ENCODE results near the gene CES4A. TPM values are rescaled to one million over a fixed set of nuclear protein-coding genes. Genes with fewer than 3 reads are reported as not detected.

CES4A gene
- total and polyA plus RNA-seq, 2 donors = 2.1 to 14.6 TPM

DNA sequence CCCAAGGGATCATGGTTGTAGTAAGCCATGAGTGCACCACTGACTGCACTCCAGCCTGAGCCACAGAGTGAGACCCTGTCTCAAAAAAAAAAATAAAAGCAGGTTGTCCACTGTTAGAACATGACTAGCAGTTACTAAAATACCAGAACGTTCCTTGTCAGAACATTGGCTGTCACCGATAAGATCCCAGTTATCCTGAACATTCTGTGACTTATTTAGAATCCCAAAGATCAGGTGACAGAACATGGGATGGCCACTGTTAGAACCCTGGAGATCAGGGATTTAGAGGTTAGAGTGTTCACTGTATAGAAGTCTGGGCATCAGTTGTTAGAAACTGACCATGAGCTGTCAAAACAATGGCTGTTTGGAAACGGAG, 8.6 kb downstream of the CES4A start:
- 82% methylated on average over 3 of the region's 3 CpGs for WGBS
- H3K4me3 ChIP-seq (ENCODE audit: low read length in 2 of 2) = no peak overlapping the region
- H3K4me1 ChIP-seq (ENCODE audit: control insufficient read depth in 2 of 2, insufficient read depth in 2 of 2, low read length in 2 of 2) = peaks cover 7 to 8% of the 10 kb centered on the region in 2 donors
- DNase-seq (ENCODE audit: low read depth in 6 of 9, low spot score in 9 of 9) = no peak
- peaks cover 0 to 1% of the 10 kb centered on the region in 2 donors for H3K9me3 ChIP-seq (ENCODE audit: control insufficient read depth in 2 of 2, insufficient read depth in 1 of 2, low read length in 1 of 2)
- peaks cover 3 to 40% of the 10 kb centered on the region in 2 donors for H3K27me3 ChIP-seq (ENCODE audit: control insufficient read depth in 2 of 2, insufficient read depth in 1 of 2, low read length in 1 of 2)
- H3K36me3 ChIP-seq (ENCODE audit: control insufficient read depth in 2 of 2, insufficient read depth in 2 of 2, low read length in 1 of 2) = no peaks in the 10 kb centered on the region
- H3K27ac ChIP-seq (ENCODE audit: low read depth in 1 of 2, low read length in 1 of 2) = no peak overlapping the region

DNA sequence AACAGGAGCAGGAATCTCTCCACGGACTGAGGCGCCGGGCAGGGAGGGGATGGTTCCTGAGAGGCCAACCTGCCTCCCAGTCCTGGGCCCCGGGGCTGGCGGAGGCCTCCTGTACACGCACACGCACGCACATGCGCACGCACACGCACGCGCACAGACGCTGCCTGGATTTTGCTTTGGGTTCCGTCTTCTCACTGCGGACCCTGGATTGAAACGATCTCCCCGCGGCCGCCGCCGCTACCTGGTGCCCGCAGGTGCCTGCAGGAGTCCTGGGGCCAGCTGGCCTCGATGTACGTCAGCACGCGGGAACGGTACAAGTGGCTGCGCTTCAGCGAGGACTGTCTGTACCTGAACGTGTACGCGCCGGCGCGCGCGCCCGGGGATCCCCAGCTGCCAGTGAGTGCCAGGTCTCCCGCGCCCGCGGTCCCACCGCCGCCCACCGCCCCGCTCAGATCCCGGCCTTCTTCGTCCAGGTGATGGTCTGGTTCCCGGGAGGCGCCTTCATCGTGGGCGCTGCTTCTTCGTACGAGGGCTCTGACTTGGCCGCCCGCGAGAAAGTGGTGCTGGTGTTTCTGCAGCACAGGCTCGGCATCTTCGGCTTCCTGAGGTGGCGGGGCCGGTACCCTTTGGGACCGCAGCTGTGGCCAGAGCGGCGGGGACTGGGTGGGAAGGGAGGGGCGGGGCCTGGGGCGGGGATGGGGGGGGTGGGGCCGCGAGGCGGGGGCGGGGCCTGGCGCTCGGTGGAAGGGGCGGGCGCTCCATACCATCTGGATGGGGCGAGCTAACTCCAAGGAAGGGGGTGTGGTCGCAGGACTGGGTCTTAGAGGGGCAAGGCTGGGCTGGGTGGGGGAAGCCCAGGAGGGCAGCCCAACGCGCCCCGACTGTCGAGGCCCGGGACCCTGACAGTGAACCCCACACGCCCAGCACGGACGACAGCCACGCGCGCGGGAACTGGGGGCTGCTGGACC, 12.3 kb downstream of the CES4A start:
- 9% methylated on average over 89 of the region's 89 CpGs for WGBS
- peak in 6 of 9 donors; percentile 13 to 51 (median 26) for DNase-seq (ENCODE audit: low read depth in 6 of 9, low spot score in 9 of 9)
- Histone ChIP-seq H3K27me3 (ENCODE audit: control insufficient read depth in 2 of 2, insufficient read depth in 1 of 2, low read length in 1 of 2) (peaks cover 3 to 47% of the 10 kb centered on the region in 2 donors), H3K4me1 (ENCODE audit: control insufficient read depth in 2 of 2, insufficient read depth in 2 of 2, low read length in 2 of 2) (peaks cover 7 to 8% of the 10 kb centered on the region in 2 donors), H3K36me3 (ENCODE audit: control insufficient read depth in 2 of 2, insufficient read depth in 2 of 2, low read length in 1 of 2) (no peaks in the 10 kb centered on the region), H3K27ac (ENCODE audit: low read depth in 1 of 2, low read length in 1 of 2) (peak overlapping the region in 1 of 2 donors; percentile 48), H3K4me3 (ENCODE audit: low read length in 2 of 2) (peak overlapping the region; percentile 40 to 53), H3K9me3 (ENCODE audit: control insufficient read depth in 2 of 2, insufficient read depth in 1 of 2, low read length in 1 of 2) (peaks cover 0 to 1% of the 10 kb centered on the region in 2 donors)

GRCh38 chr16:67001726-67002125, 13.3 kb downstream of the CES4A start:
- DNase-seq (ENCODE audit: low read depth in 6 of 9, low spot score in 9 of 9) = no peak
- H3K36me3 ChIP-seq (ENCODE audit: control insufficient read depth in 2 of 2, insufficient read depth in 2 of 2, low read length in 1 of 2) = no peaks in the 10 kb centered on the region
- H3K9me3 ChIP-seq (ENCODE audit: control insufficient read depth in 2 of 2, insufficient read depth in 1 of 2, low read length in 1 of 2) = peaks cover 0 to 1% of the 10 kb centered on the region in 2 donors
- H3K27ac ChIP-seq (ENCODE audit: low read depth in 1 of 2, low read length in 1 of 2) = no peak overlapping the region
- 97% methylated on average over 3 of the region's 3 CpGs for WGBS
- peaks cover 3 to 47% of the 10 kb centered on the region in 2 donors for H3K27me3 ChIP-seq (ENCODE audit: control insufficient read depth in 2 of 2, insufficient read depth in 1 of 2, low read length in 1 of 2)
- H3K4me3 ChIP-seq (ENCODE audit: low read length in 2 of 2) = no peak overlapping the region
- H3K4me1 ChIP-seq (ENCODE audit: control insufficient read depth in 2 of 2, insufficient read depth in 2 of 2, low read length in 2 of 2) = peaks cover 7 to 8% of the 10 kb centered on the region in 2 donors

DNA sequence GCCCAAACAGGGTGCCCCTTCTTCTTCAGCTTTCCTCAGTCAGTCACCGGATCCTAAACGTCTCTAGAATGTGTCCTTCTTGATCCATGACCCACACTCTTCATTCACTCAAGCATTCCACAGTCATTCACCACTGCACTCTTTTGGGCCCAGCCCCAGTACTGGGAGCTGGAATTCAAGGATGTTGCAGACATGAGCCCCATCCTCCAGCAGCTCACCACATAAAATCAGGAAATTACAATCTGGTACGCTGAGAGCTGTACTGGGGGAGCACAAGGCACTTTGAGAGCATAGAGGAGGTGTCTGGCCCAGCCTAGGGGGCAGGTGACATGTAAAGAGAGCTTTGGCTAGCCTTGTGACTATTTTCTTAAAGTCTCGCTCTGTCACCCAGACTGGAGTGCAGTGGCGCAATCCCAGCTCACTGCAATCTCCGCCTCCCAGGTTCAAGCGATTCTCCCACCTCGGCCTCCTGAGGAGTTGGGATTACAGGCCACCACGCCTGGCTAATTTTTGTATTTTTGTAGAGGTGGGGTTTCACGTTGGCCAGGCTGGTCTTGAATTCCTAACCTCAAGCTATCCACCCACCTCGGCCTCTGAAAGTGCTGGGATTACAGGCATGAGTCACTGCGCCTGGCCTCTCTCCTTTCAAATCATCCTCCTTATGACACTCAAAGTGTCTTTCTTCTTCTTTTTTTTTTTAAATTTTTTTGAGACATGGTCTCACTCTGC, 18.7 kb downstream of the CES4A start:
- H3K27me3 ChIP-seq (ENCODE audit: control insufficient read depth in 2 of 2, insufficient read depth in 1 of 2, low read length in 1 of 2) = peaks cover 2 to 12% of the 10 kb centered on the region in 2 donors
- H3K36me3 ChIP-seq (ENCODE audit: control insufficient read depth in 2 of 2, insufficient read depth in 2 of 2, low read length in 1 of 2) = no peaks in the 10 kb centered on the region
- H3K4me1 ChIP-seq (ENCODE audit: control insufficient read depth in 2 of 2, insufficient read depth in 2 of 2, low read length in 2 of 2) = no peaks in the 10 kb centered on the region
- 93% methylated on average over 12 of the region's 12 CpGs for WGBS
- H3K27ac ChIP-seq (ENCODE audit: low read depth in 1 of 2, low read length in 1 of 2) = no peak overlapping the region
- DNase-seq (ENCODE audit: low read depth in 6 of 9, low spot score in 9 of 9) = no peak
- H3K9me3 ChIP-seq (ENCODE audit: control insufficient read depth in 2 of 2, insufficient read depth in 1 of 2, low read length in 1 of 2) = no peaks in the 10 kb centered on the region
- no peak overlapping the region for H3K4me3 ChIP-seq (ENCODE audit: low read length in 2 of 2)

- Histone ChIP-seq H3K27me3 (ENCODE audit: control insufficient read depth in 2 of 2, insufficient read depth in 1 of 2, low read length in 1 of 2) (peaks cover 10 to 16% of the 10 kb centered on the region in 2 donors), H3K9me3 (ENCODE audit: control insufficient read depth in 2 of 2, insufficient read depth in 1 of 2, low read length in 1 of 2) (peaks cover 0 to 8% of the 10 kb centered on the region in 2 donors), H3K4me1 (ENCODE audit: control insufficient read depth in 2 of 2, insufficient read depth in 2 of 2, low read length in 2 of 2) (peaks cover 9% of the 10 kb centered on the region in 2 donors), H3K27ac (ENCODE audit: low read depth in 1 of 2, low read length in 1 of 2) (no peak overlapping the region), H3K36me3 (ENCODE audit: control insufficient read depth in 2 of 2, insufficient read depth in 2 of 2, low read length in 1 of 2) (no peaks in the 10 kb centered on the region), H3K4me3 (ENCODE audit: low read length in 2 of 2) (no peak overlapping the region)
- WGBS = 89% methylated on average over 1 of the region's 1 CpG
- no peak for DNase-seq (ENCODE audit: low read depth in 6 of 9, low spot score in 9 of 9)
Measured at GRCh38 chr16:67009158-67009557, 20.8 kb downstream of the CES4A start.

GRCh38 chr16:67011274-67011673, 22.9 kb downstream of the CES4A start:
- H3K9me3 ChIP-seq (ENCODE audit: control insufficient read depth in 2 of 2, insufficient read depth in 1 of 2, low read length in 1 of 2) = peaks cover 0 to 8% of the 10 kb centered on the region in 2 donors
- no peak for DNase-seq (ENCODE audit: low read depth in 6 of 9, low spot score in 9 of 9)
- no peak overlapping the region for H3K4me3 ChIP-seq (ENCODE audit: low read length in 2 of 2)
- no peak overlapping the region for H3K27ac ChIP-seq (ENCODE audit: low read depth in 1 of 2, low read length in 1 of 2)
- 95% methylated on average over 2 of the region's 2 CpGs for WGBS
- no peaks in the 10 kb centered on the region for H3K36me3 ChIP-seq (ENCODE audit: control insufficient read depth in 2 of 2, insufficient read depth in 2 of 2, low read length in 1 of 2)
- H3K4me1 ChIP-seq (ENCODE audit: control insufficient read depth in 2 of 2, insufficient read depth in 2 of 2, low read length in 2 of 2) = peaks cover 14 to 15% of the 10 kb centered on the region in 2 donors
- peaks cover 14 to 33% of the 10 kb centered on the region in 2 donors for H3K27me3 ChIP-seq (ENCODE audit: control insufficient read depth in 2 of 2, insufficient read depth in 1 of 2, low read length in 1 of 2)

DNA sequence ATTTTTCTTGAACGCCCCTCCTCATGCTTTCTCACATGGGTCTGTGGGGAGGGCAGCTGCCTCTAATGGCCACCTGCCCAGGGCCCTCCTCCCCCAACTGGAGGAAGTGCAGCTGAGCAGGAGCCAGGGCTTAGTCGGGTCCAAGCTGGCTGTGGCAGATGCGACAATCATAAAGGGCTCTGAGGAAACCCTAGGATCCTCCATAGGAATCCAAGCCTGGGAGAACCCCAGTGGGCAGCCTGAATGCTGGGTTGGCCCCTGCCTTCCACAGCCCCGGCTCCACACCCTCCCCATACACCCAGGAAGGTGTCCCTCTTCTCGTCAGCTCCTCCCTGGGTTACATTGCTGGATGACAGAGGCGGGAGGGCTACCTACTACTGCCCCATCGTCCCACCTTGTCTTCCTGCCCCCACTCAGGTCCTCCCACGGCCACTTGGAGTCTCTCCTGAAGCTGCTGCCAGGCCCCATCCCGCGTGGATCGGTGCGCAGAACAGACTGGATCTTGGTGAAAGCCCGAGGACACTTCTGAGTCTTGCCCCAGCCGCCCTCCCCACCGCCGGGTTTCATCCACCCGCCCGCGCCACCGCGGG, 24.9 kb downstream of the CES4A start:
- Histone ChIP-seq H3K27me3 (ENCODE audit: control insufficient read depth in 2 of 2, insufficient read depth in 1 of 2, low read length in 1 of 2) (peaks cover 14 to 33% of the 10 kb centered on the region in 2 donors), H3K4me1 (ENCODE audit: control insufficient read depth in 2 of 2, insufficient read depth in 2 of 2, low read length in 2 of 2) (peaks cover 14 to 15% of the 10 kb centered on the region in 2 donors), H3K9me3 (ENCODE audit: control insufficient read depth in 2 of 2, insufficient read depth in 1 of 2, low read length in 1 of 2) (peaks cover 0 to 8% of the 10 kb centered on the region in 2 donors), H3K27ac (ENCODE audit: low read depth in 1 of 2, low read length in 1 of 2) (no peak overlapping the region), H3K4me3 (ENCODE audit: low read length in 2 of 2) (peak overlapping the region; percentile 26 to 50), H3K36me3 (ENCODE audit: control insufficient read depth in 2 of 2, insufficient read depth in 2 of 2, low read length in 1 of 2) (no peaks in the 10 kb centered on the region)
- DNase-seq (ENCODE audit: low read depth in 6 of 9, low spot score in 9 of 9) = no peak
- WGBS = 16% methylated on average over 21 of the region's 21 CpGs

GRCh38 chr16:67013823-67014633, 25.6 kb downstream of the CES4A start:
- under 1% methylated on average over 70 of the region's 70 CpGs for WGBS
- Histone ChIP-seq H3K4me3 (ENCODE audit: low read length in 2 of 2) (peak overlapping the region; percentile 27 to 50), H3K4me1 (ENCODE audit: control insufficient read depth in 2 of 2, insufficient read depth in 2 of 2, low read length in 2 of 2) (peaks cover 14 to 15% of the 10 kb centered on the region in 2 donors), H3K27me3 (ENCODE audit: control insufficient read depth in 2 of 2, insufficient read depth in 1 of 2, low read length in 1 of 2) (peaks cover 14 to 33% of the 10 kb centered on the region in 2 donors), H3K36me3 (ENCODE audit: control insufficient read depth in 2 of 2, insufficient read depth in 2 of 2, low read length in 1 of 2) (no peaks in the 10 kb centered on the region), H3K27ac (ENCODE audit: low read depth in 1 of 2, low read length in 1 of 2) (no peak overlapping the region), H3K9me3 (ENCODE audit: control insufficient read depth in 2 of 2, insufficient read depth in 1 of 2, low read length in 1 of 2) (peaks cover 0 to 8% of the 10 kb centered on the region in 2 donors)
- DNase-seq (ENCODE audit: low read depth in 6 of 9, low spot score in 9 of 9) = peak in 6 of 9 donors; percentile 21 to 70 (median 49)
